SK-N-MC (cell line): Measurements from ENCODE around the gene NR1H4.

ENCODE experiments used
- EZH2 ChIP-seq: fragments of 200-600 bp; sonication (generic); IDR thresholded peaks from one replicate; pipeline ENCODE4 v1.6.1; 2017; ENCODE audit warnings: antibody characterized with exemption
- FOXP2 ChIP-seq: optimal IDR thresholded peaks from 2 replicates; pipeline ENCODE3; 2011; ENCODE audit warnings: mild to moderate bottlenecking, moderate library complexity; ENCODE audit not compliant: insufficient read depth; ENCODE audit errors: extremely low read length, control extremely low read depth
- POLR2AphosphoS5 ChIP-seq: IDR thresholded peaks from 2 replicates; pipeline ENCODE4 v1.6.1; 2012; ENCODE audit warnings: mild to moderate bottlenecking, low read depth, low read length, borderline replicate concordance

DNA sequence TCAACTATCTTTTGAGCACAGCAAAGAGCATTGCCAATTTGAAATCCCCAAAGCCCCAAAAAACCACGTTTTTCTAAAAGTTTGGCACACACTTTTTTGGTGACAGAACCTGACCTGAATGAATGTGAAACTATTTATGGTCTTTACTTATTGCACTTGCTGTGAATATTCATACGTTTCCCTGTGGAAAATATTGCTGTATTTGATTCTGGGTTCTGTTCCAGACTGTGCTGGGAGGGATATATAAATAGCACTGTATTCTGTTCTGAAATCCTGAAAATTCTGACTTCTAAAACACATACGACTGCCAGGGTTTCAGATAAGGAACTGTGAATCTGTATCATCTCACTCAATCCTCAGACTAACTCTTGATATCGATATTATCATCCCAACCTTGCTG, 35.1 kb downstream of the NR1H4 start:
- TF ChIP-seq POLR2AphosphoS5: no peak
- TF ChIP-seq EZH2: no peak
- no peak for TF ChIP-seq FOXP2
